Measurements from ENCODE around the gene MUC2.

The MUC2 gene

GRCh38 chr11:1070594-1071462 is 3.8 kb upstream of the MUC2 start:
- Mint-ChIP-seq H3K4me1 (no peaks in the 10 kb centered on the region), H3K36me3 (ENCODE audit: low read depth) (no peaks in the 10 kb centered on the region), H3K27me3 (peaks cover 11% of the 10 kb centered on the region), H3K4me3 (no peak overlapping the region), H3K9me3 (no peaks in the 10 kb centered on the region), H3K27ac (no peak overlapping the region)
- ATAC-seq = no peak
- no peak for DNase-seq

- ATAC-seq (no peak), DNase-seq (no peak)
- H3K27me3 Mint-ChIP-seq = peaks cover 8% of the 10 kb centered on the region
- H3K27ac Mint-ChIP-seq = no peak overlapping the region
- H3K4me1 Mint-ChIP-seq = no peaks in the 10 kb centered on the region
- no peaks in the 10 kb centered on the region for H3K36me3 Mint-ChIP-seq (ENCODE audit: low read depth)
- no peak overlapping the region for H3K4me3 Mint-ChIP-seq
- H3K9me3 Mint-ChIP-seq = no peaks in the 10 kb centered on the region
Observed at GRCh38 chr11:1071571-1072115, 3.0 kb upstream of the MUC2 start.

GRCh38 chr11:1072116-1072820 is 2.4 kb upstream of the MUC2 start:
- Mint-ChIP-seq H3K27ac (no peak overlapping the region), H3K4me3 (no peak overlapping the region), H3K36me3 (ENCODE audit: low read depth) (no peaks in the 10 kb centered on the region)

GRCh38 chr11:1072821-1073231 is 1.8 kb upstream of the MUC2 start:
- peaks cover 5% of the 10 kb centered on the region for H3K27me3 Mint-ChIP-seq
- ATAC-seq (no peak), DNase-seq (no peak)
- H3K4me3 Mint-ChIP-seq = no peak overlapping the region
- no peaks in the 10 kb centered on the region for H3K36me3 Mint-ChIP-seq (ENCODE audit: low read depth)
- no peak overlapping the region for H3K27ac Mint-ChIP-seq
- no peaks in the 10 kb centered on the region for H3K9me3 Mint-ChIP-seq
- no peaks in the 10 kb centered on the region for H3K4me1 Mint-ChIP-seq

More at GRCh38 chr11:1072116-1072820, 2.4 kb upstream of the MUC2 start:
- no peaks in the 10 kb centered on the region for H3K9me3 Mint-ChIP-seq
- H3K4me1 Mint-ChIP-seq = no peaks in the 10 kb centered on the region
- peaks cover 8% of the 10 kb centered on the region for H3K27me3 Mint-ChIP-seq
- no peak for DNase-seq
- ATAC-seq = no peak

GRCh38 chr11:1073261-1073724 is 1.4 kb upstream of the MUC2 start:
- Mint-ChIP-seq H3K27ac (no peak overlapping the region), H3K4me1 (no peaks in the 10 kb centered on the region), H3K9me3 (no peaks in the 10 kb centered on the region), H3K4me3 (no peak overlapping the region), H3K36me3 (ENCODE audit: low read depth) (no peaks in the 10 kb centered on the region), H3K27me3 (peaks cover 3% of the 10 kb centered on the region)
- no peak for ATAC-seq
- DNase-seq = no peak

GRCh38 chr11:1073851-1074243 is 827 bp upstream of the MUC2 start:
- peaks cover 3% of the 10 kb centered on the region for H3K27me3 Mint-ChIP-seq
- no peak overlapping the region for H3K4me3 Mint-ChIP-seq
- ATAC-seq (no peak), DNase-seq (no peak)
- no peak overlapping the region for H3K27ac Mint-ChIP-seq
- no peaks in the 10 kb centered on the region for H3K36me3 Mint-ChIP-seq (ENCODE audit: low read depth)
- no peaks in the 10 kb centered on the region for H3K4me1 Mint-ChIP-seq
- no peaks in the 10 kb centered on the region for H3K9me3 Mint-ChIP-seq

GRCh38 chr11:1075341-1075911 is 752 bp downstream of the MUC2 start:
- H3K4me3 Mint-ChIP-seq = no peak overlapping the region
- H3K4me1 Mint-ChIP-seq = no peaks in the 10 kb centered on the region
- H3K36me3 Mint-ChIP-seq (ENCODE audit: low read depth) = no peaks in the 10 kb centered on the region
- peaks cover 3% of the 10 kb centered on the region for H3K27me3 Mint-ChIP-seq
- H3K27ac Mint-ChIP-seq = no peak overlapping the region
- ATAC-seq (no peak), DNase-seq (no peak)
- H3K9me3 Mint-ChIP-seq = no peaks in the 10 kb centered on the region

GRCh38 chr11:1076061-1076665 is 1.5 kb downstream of the MUC2 start:
- Mint-ChIP-seq H3K27ac (no peak overlapping the region), H3K27me3 (no peaks in the 10 kb centered on the region), H3K36me3 (ENCODE audit: low read depth) (no peaks in the 10 kb centered on the region), H3K4me3 (no peak overlapping the region), H3K9me3 (no peaks in the 10 kb centered on the region), H3K4me1 (no peaks in the 10 kb centered on the region)
- no peak for DNase-seq
- no peak for ATAC-seq

GRCh38 chr11:1077033-1077416 is 2.4 kb downstream of the MUC2 start:
- Mint-ChIP-seq H3K4me1 (no peaks in the 10 kb centered on the region), H3K36me3 (ENCODE audit: low read depth) (no peaks in the 10 kb centered on the region), H3K9me3 (no peaks in the 10 kb centered on the region), H3K4me3 (no peak overlapping the region), H3K27me3 (no peaks in the 10 kb centered on the region), H3K27ac (no peak overlapping the region)
- no peak for ATAC-seq
- no peak for DNase-seq

- Mint-ChIP-seq H3K4me3 (no peak overlapping the region), H3K36me3 (ENCODE audit: low read depth) (no peaks in the 10 kb centered on the region), H3K27ac (no peak overlapping the region), H3K9me3 (no peaks in the 10 kb centered on the region), H3K4me1 (no peaks in the 10 kb centered on the region), H3K27me3 (no peaks in the 10 kb centered on the region)
- no peak for DNase-seq
- ATAC-seq = no peak
Observed at GRCh38 chr11:1077417-1078119, 2.9 kb downstream of the MUC2 start.

GRCh38 chr11:1078191-1078601 is 3.5 kb downstream of the MUC2 start:
- no peaks in the 10 kb centered on the region for H3K27me3 Mint-ChIP-seq
- no peaks in the 10 kb centered on the region for H3K4me1 Mint-ChIP-seq
- H3K4me3 Mint-ChIP-seq = no peak overlapping the region
- H3K9me3 Mint-ChIP-seq = no peaks in the 10 kb centered on the region
- H3K36me3 Mint-ChIP-seq (ENCODE audit: low read depth) = no peaks in the 10 kb centered on the region
- DNase-seq (no peak), ATAC-seq (no peak)
- no peak overlapping the region for H3K27ac Mint-ChIP-seq

GRCh38 chr11:1081601-1082311 is 7.1 kb downstream of the MUC2 start:
- H3K27me3 Mint-ChIP-seq = no peaks in the 10 kb centered on the region

GRCh38 chr11:1082346-1082727 is 7.7 kb downstream of the MUC2 start:
- no peak for ATAC-seq
- Mint-ChIP-seq H3K4me3 (no peak overlapping the region), H3K27ac (no peak overlapping the region), H3K27me3 (no peaks in the 10 kb centered on the region), H3K9me3 (no peaks in the 10 kb centered on the region), H3K4me1 (no peaks in the 10 kb centered on the region), H3K36me3 (ENCODE audit: low read depth) (no peaks in the 10 kb centered on the region)
- DNase-seq = no peak

More at GRCh38 chr11:1081601-1082311, 7.1 kb downstream of the MUC2 start:
- ATAC-seq = no peak
- Mint-ChIP-seq H3K4me3 (no peak overlapping the region), H3K36me3 (ENCODE audit: low read depth) (no peaks in the 10 kb centered on the region), H3K27ac (no peak overlapping the region), H3K4me1 (no peaks in the 10 kb centered on the region), H3K9me3 (no peaks in the 10 kb centered on the region)
- DNase-seq = no peak
